Measurements from ENCODE around the gene MLLT6. TPM values are rescaled to one million over a fixed set of nuclear protein-coding genes. Genes with fewer than 3 reads are reported as not detected.
A peak's percentile ranks its signal among the peaks of the same experiment; 100 is the strongest.

MLLT6 gene
- total RNA-seq, 2 experiments from 2014 or later = 81.7 to 174 TPM

- CTCF ChIA-PET (ENCODE audit: unreplicated experiment) = no interaction called here
- peak overlapping the region; percentile 81 for H3K4me3 ChIP-seq (ENCODE audit: low read depth, low read length, poor library complexity, severe bottlenecking)
- peaks cover 38% of the 10 kb centered on the region for H3K4me1 ChIP-seq (ENCODE audit: insufficient read depth, low read length, poor library complexity, severe bottlenecking)
- POLR2A ChIA-PET = no interaction called here
- peaks cover 36% of the 10 kb centered on the region for H3K79me2 ChIP-seq (ENCODE audit: insufficient read depth, low read depth, low read length)
- H2AFZ ChIP-seq (ENCODE audit: low read length) = peak overlapping the region; percentile 27; the same call in 1 of the 2 replicates
- no peaks in the 10 kb centered on the region for H3K9me2 ChIP-seq (ENCODE audit: insufficient read depth, low read length)
- DNase-seq (ENCODE audit: low spot score) = peak; percentile 52
- H3K36me3 ChIP-seq (ENCODE audit: insufficient read depth, low read length) = peaks cover 11% of the 10 kb centered on the region; the same call in 1 of the 2 replicates
- TF ChIP-seq EZH2phosphoT487 (IDR thresholded peaks at IDR 0.05; ENCODE audit: borderline replicate concordance, low read depth, low read length) (no peak), CTCF (conservative IDR thresholded peaks at IDR 0.05; ENCODE audit: low read length) (0 out of 2 replicates have a peak, but pooled peaks have one; percentile 14)
- H4K20me1 ChIP-seq (ENCODE audit: insufficient read depth, low read length) = peaks cover 12% of the 10 kb centered on the region; the same call in 1 of the 2 replicates
- peak overlapping the region; percentile 92 for H3K27ac ChIP-seq (ENCODE audit: low read depth, low read length, poor library complexity, severe bottlenecking)
- TSS peak; percentile 70 for BruUV-seq (replicated peaks)
- peak overlapping the region; percentile 100 for H3K4me2 ChIP-seq (ENCODE audit: low read length)
- no peaks in the 10 kb centered on the region for H3K9me3 ChIP-seq (ENCODE audit: low read length)
- intact Hi-C loops (cut with micrococcal nuclease; ENCODE audit: unreplicated experiment) = loop anchor here (1.0 to 2.0 kb wide), 4 partner anchors 25 to 166 kb away; no protein-coding TSS in a partner anchor
These were observed 1.9 kb upstream of the MLLT6 start for GRCh38 chr17:38702916-38703741.

- TF ChIP-seq CTCF (conservative IDR thresholded peaks at IDR 0.05; ENCODE audit: low read length) = peak; percentile 25; the same call in 1 of the 2 replicates
- TF ChIP-seq EZH2phosphoT487 (IDR thresholded peaks at IDR 0.05; ENCODE audit: borderline replicate concordance, low read depth, low read length) = no peak
- H2AFZ ChIP-seq (ENCODE audit: low read length) = peak overlapping the region; percentile 44; the same call in 1 of the 2 replicates
- H3K9me2 ChIP-seq (ENCODE audit: insufficient read depth, low read length) = no peaks in the 10 kb centered on the region
- peak overlapping the region; percentile 100 for H3K4me2 ChIP-seq (ENCODE audit: low read length)
- POLR2A ChIA-PET = interaction anchor here (1.0 kb wide), 2 partner anchors 14 to 27 kb away, joined by 3 to 4 read pairs; no protein-coding TSS in a partner anchor
- H3K27ac ChIP-seq (ENCODE audit: low read depth, low read length, poor library complexity, severe bottlenecking) = peak overlapping the region; percentile 92
- intact Hi-C loops (cut with micrococcal nuclease; ENCODE audit: unreplicated experiment) = loop anchor here (1.0 to 2.0 kb wide), 2 partner anchors 24 to 43 kb away; no protein-coding TSS in a partner anchor
- CTCF ChIA-PET (ENCODE audit: unreplicated experiment) = no interaction called here
- no TSS peak for BruUV-seq (replicated peaks)
- peak; percentile 94 for DNase-seq (ENCODE audit: low spot score)
- peaks cover 37% of the 10 kb centered on the region for H3K79me2 ChIP-seq (ENCODE audit: insufficient read depth, low read depth, low read length)
- peaks cover 20% of the 10 kb centered on the region for H3K36me3 ChIP-seq (ENCODE audit: insufficient read depth, low read length)
- H4K20me1 ChIP-seq (ENCODE audit: insufficient read depth, low read length) = peaks cover 12% of the 10 kb centered on the region; the same call in 1 of the 2 replicates
- no peaks in the 10 kb centered on the region for H3K9me3 ChIP-seq (ENCODE audit: low read length)
- H3K4me3 ChIP-seq (ENCODE audit: low read depth, low read length, poor library complexity, severe bottlenecking) = peak overlapping the region; percentile 81
- peaks cover 38% of the 10 kb centered on the region for H3K4me1 ChIP-seq (ENCODE audit: insufficient read depth, low read length, poor library complexity, severe bottlenecking)
These were observed 1.1 kb upstream of the MLLT6 start for GRCh38 chr17:38703742-38704605.

All from OCI-LY7 (cell line).